GM06990 (cell line): ENCODE results near the gene CFD.

Source experiments
- DNase-seq: peaks from one replicate; pipeline ENCODE4 v3.0.0-alpha.2; 2011; ENCODE audit not compliant: insufficient read length; ENCODE audit errors: extremely low read depth
- H3K27me3 ChIP-seq: replicated peaks from 2 replicates; pipeline ENCODE4 v1.6.0; 2011; ENCODE audit warnings: low read length; ENCODE audit not compliant: control insufficient read depth, insufficient read depth
- H3K36me3 ChIP-seq: 2 replicates; pipeline ENCODE4 v1.5.1; 2011; ENCODE audit warnings: low read length; ENCODE audit not compliant: control insufficient read depth, insufficient read depth
- H3K4me3 ChIP-seq: replicated peaks from 2 replicates; pipeline ENCODE4 v1.5.1; 2011; ENCODE audit warnings: low read depth, mild to moderate bottlenecking, control low read depth, low read length
- TF ChIP-seq, protein P1 (sequence below): IDR thresholded peaks from 2 replicates; pipeline ENCODE4 v1.5.1; 2011; ENCODE audit warnings: low read length, control low read depth, mild to moderate bottlenecking, inconsistent platforms; ENCODE audit not compliant: insufficient read depth, poor library complexity, severe bottlenecking

Gene CFD

GRCh38 chr19:871446-872265 lies 12.2 kb downstream of the CFD start:
- TF ChIP-seq, protein P1, sequence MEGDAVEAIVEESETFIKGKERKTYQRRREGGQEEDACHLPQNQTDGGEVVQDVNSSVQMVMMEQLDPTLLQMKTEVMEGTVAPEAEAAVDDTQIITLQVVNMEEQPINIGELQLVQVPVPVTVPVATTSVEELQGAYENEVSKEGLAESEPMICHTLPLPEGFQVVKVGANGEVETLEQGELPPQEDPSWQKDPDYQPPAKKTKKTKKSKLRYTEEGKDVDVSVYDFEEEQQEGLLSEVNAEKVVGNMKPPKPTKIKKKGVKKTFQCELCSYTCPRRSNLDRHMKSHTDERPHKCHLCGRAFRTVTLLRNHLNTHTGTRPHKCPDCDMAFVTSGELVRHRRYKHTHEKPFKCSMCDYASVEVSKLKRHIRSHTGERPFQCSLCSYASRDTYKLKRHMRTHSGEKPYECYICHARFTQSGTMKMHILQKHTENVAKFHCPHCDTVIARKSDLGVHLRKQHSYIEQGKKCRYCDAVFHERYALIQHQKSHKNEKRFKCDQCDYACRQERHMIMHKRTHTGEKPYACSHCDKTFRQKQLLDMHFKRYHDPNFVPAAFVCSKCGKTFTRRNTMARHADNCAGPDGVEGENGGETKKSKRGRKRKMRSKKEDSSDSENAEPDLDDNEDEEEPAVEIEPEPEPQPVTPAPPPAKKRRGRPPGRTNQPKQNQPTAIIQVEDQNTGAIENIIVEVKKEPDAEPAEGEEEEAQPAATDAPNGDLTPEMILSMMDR = no peak
- no peak for DNase-seq
- peaks cover 14% of the 10 kb centered on the region for H3K36me3 ChIP-seq
- no peaks in the 10 kb centered on the region for H3K27me3 ChIP-seq
- no peak overlapping the region for H3K4me3 ChIP-seq

DNA sequence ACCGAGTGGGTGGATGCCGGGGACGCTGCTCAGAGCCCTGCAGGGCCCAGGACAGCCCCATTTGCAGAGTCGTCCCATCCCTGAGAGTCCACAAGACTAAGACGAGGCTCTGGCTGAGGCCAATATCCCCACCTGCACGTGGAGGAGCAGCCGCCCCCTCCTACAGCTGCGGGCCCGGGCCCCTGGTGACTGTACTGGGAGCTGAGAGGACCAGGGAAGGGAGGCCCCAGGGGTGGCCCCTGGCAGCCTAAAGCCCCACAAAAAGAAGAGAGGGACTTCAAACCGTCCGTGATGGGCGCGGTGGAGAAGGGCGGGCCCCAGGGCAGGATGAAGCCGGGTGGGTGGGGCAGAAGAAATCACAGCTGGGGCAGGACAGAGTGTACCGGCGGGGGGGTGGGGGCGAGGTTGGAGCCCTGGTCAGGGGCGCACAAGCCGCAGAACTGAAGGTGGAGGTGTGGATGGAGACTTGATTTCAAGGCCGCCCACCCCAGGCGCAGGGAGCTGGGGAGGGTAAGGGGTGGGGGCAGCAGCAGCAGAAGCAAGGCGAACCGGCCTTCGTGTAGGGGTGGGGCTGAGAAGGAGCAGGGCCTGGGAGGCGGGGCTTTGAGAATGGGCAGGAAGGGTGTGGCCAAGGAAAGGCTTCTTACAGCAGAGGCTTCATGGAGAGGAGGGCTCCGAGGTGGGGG lies 12.9 kb downstream of the CFD start:
- peak overlapping the region; percentile 46 for H3K4me3 ChIP-seq
- no peaks in the 10 kb centered on the region for H3K27me3 ChIP-seq
- peaks cover 16% of the 10 kb centered on the region for H3K36me3 ChIP-seq
- TF ChIP-seq, protein P1 = no peak
- peak; percentile 84 for DNase-seq

DNA sequence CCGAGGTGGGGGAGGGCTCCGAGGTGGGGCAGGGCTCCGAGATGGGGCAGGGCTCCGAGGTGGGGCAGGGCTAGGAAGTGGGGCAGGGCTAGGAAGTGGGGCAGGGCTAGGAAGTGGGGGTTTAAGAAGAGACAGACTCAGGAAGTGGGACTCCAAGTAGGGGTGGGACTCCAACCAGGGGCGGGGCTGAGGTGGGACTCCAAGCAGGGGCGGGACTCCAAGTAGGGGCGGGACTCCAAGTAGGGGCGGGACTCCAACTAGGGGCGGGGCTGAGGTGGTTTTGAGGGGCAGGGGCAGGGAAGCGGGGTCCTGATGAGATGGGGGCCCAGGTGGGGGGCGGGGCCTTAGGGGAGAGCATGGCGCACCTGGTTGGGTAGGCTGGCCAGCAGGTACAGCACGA lies 13.6 kb downstream of the CFD start:
- Histone ChIP-seq H3K27me3 (no peaks in the 10 kb centered on the region), H3K4me3 (no peak overlapping the region; the same call in 1 of the 2 replicates), H3K36me3 (peaks cover 14% of the 10 kb centered on the region)
- DNase-seq = peak; percentile 72
- TF ChIP-seq, protein P1 = no peak

DNA sequence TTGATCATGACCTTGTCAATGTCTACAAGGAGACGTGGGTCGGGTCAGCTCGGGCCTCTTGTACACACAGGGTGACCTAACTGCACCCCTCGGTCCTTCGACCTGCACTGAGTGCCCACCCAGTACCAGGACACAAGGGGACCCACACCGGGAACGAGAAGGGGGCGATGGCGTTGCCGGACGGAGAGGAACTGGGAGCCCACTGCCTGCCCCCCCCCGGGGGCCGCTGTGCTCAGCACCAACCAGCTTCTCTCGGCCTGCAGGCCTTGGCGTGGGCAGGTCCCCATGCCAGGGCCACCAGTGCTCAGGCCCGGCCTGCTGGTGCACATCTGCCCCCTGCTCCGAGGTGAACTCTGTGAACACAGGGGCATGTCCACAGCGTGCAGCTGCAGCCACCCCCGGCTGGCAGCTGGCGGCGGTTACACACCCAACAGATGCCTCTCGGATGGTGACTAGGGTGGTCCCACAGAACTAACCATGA lies 14.1 kb downstream of the CFD start:
- Histone ChIP-seq H3K36me3 (peaks cover 12% of the 10 kb centered on the region), H3K4me3 (no peak overlapping the region), H3K27me3 (no peaks in the 10 kb centered on the region)
- TF ChIP-seq, protein P1 = no peak
- no peak for DNase-seq

DNA sequence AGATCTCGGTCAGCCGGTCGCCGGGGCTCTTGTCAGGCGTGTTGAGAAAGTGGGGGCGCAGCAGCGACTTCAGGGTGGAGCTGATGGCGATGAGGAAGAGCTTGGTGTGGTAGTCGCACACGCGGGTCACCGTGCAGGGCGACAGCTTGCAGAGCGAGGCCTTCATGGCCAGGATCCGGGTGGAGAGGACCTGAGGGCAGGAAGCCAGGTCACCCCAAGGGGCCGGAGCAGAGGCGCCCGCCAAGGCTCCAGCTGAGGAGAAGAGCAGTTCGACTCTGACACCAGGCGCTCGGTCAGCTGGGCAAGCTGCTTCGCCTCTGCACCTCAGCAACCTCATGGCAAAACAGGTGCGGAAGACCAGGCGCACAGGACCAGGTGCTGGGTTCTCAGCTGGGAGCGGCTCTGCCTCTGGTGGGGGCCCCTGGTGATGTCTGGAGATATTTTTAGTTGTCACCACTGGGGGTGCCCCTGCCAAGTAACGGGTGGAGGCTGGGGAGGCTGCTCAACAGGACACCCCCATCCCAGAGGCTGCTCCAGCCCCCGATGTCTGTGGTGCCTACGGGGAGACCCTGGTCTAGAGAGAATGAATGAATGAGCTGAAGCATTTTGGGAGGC lies 15.9 kb downstream of the CFD start:
- TF ChIP-seq, protein P1 = no peak
- DNase-seq = no peak
- Histone ChIP-seq H3K27me3 (no peaks in the 10 kb centered on the region), H3K4me3 (no peak overlapping the region), H3K36me3 (peaks cover 11% of the 10 kb centered on the region)
